PC-9 (cell line): Measurements from ENCODE around the gene SNX27. TPM values are rescaled to one million over a fixed set of nuclear protein-coding genes. Genes with fewer than 3 reads are reported as not detected.

Experiments
- BruUV-seq: library from RNA; stranded (reverse); fragments of 400-500 nt; replicated peaks from 2 replicates; lab custom pipeline; 2021; lab: Mats Ljungman, UMichigan
- CTCF ChIA-PET: fragments of 300-600 bp; sonication (Branson Sonifier 250); formaldehyde crosslinking; loops from one replicate; lab custom pipeline; 2022; ENCODE audit warnings: antibody characterized with exemption; lab: Charles Lee
- POLR2A ChIA-PET: fragments of 300-600 bp; sonication (Branson Sonifier 250); formaldehyde crosslinking; loops from one replicate; lab custom pipeline; 2022; ENCODE audit warnings: antibody characterized with exemption; ENCODE audit not compliant: unreplicated experiment; lab: Charles Lee
- DNase-seq, 2 experiments: peaks; one replicate each; pipeline versions ENCODE4 v3.0.0 to v3.0.0-alpha.2; 2015 to 2022; ENCODE audit warnings: mixed read lengths in 1 of 2
- H2AFZ ChIP-seq: fragments of 200-600 bp; sonication (generic); 2 replicates; pipeline ENCODE4 v1.8.1; 2017; ENCODE audit warnings: antibody characterized with exemption
- H3F3A ChIP-seq: fragments of 200-600 bp; sonication (generic); 2 replicates; pipeline ENCODE4 v1.8.1; 2017; ENCODE audit warnings: antibody characterized with exemption, mild to moderate bottlenecking, low read depth; ENCODE audit not compliant: insufficient read depth
- H3K27ac ChIP-seq: fragments of 200-600 bp; sonication (generic); 2 replicates; pipeline ENCODE4 v1.6.1; 2016; ENCODE audit warnings: mixed run types
- H3K27me3 ChIP-seq: fragments of 200-600 bp; sonication (generic); 2 replicates; pipeline ENCODE4 v1.6.1; 2016; ENCODE audit warnings: low read depth, mixed run types; ENCODE audit not compliant: insufficient read depth
- H3K36me3 ChIP-seq: fragments of 200-600 bp; sonication (generic); 2 replicates; pipeline ENCODE4 v1.6.1; 2016; ENCODE audit warnings: low read depth, mixed run types
- H3K4me1 ChIP-seq: fragments of 200-600 bp; sonication (generic); replicated peaks from 2 replicates; pipeline ENCODE4 v1.6.1; 2016; ENCODE audit warnings: mixed run types; ENCODE audit not compliant: insufficient read depth
- H3K4me2 ChIP-seq: fragments of 200-600 bp; sonication (generic); 2 replicates; pipeline ENCODE4 v1.6.1; 2017; ENCODE audit warnings: mixed run types
- H3K4me3 ChIP-seq: fragments of 200-600 bp; sonication (generic); 2 replicates; pipeline ENCODE4 v1.6.1; 2016; ENCODE audit warnings: mixed run types
- H3K79me2 ChIP-seq: fragments of 200-600 bp; sonication (generic); 2 replicates; pipeline ENCODE4 v1.6.1; 2017; ENCODE audit warnings: low read depth, mixed run types
- H3K9me2 ChIP-seq: fragments of 200-600 bp; sonication (generic); 2 replicates; pipeline ENCODE4 v1.8.1; 2017; ENCODE audit warnings: mild to moderate bottlenecking; ENCODE audit not compliant: insufficient read depth
- H3K9me3 ChIP-seq: fragments of 200-600 bp; sonication (generic); 2 replicates; pipeline ENCODE4 v1.8.1; 2016; ENCODE audit warnings: low read depth; ENCODE audit not compliant: insufficient read depth
- H4K20me1 ChIP-seq: fragments of 200-600 bp; sonication (generic); 2 replicates; pipeline ENCODE4 v1.8.1; 2017; ENCODE audit not compliant: insufficient read depth
- EZH2 ChIP-seq: fragments of 200-600 bp; sonication (generic); IDR thresholded peaks from 2 replicates; pipeline ENCODE4 v1.8.0; 2017; ENCODE audit warnings: antibody characterized with exemption, low read depth
- intact Hi-C: fragments of 100-400 bp; cut with micrococcal nuclease; formaldehyde crosslinking; loops from one replicate; pipeline ENCODE4 v1.10.0; 2022; ENCODE audit not compliant: unreplicated experiment
- total RNA-seq: library from RNA; stranded (reverse); gene quantifications from 2 replicates; pipeline ENCODE4 v1.2.3, GENCODE V29; 2021
- TF ChIP-seq, protein P1 (sequence below): fragments of 200-600 bp; sonication (generic); conservative IDR thresholded peaks from 2 replicates; pipeline ENCODE4 v1.6.1; 2017; ENCODE audit warnings: mixed run types, antibody characterized with exemption, mild to moderate bottlenecking, moderate library complexity

SNX27 gene
- total RNA-seq, 1 experiment from 2014 or later: 40.1 TPM

- POLR2A ChIA-PET: interaction anchor here (0.5 to 1.2 kb wide), 4 partner anchors 31 to 68 kb away, joined by 3 to 10 read pairs (median 4); no protein-coding TSS in a partner anchor
- Histone ChIP-seq H3K4me2 (peak overlapping the region; percentile 48), H3K27ac (peak overlapping the region; percentile 69), H3K4me3 (no peak overlapping the region), H3K9me3 (no peaks in the 10 kb centered on the region), H3K27me3 (no peaks in the 10 kb centered on the region), H3K9me2 (no peaks in the 10 kb centered on the region), H3K79me2 (peaks cover 11% of the 10 kb centered on the region; the same call in 1 of the 2 replicates), H3F3A (peaks cover 60% of the 10 kb centered on the region), H3K36me3 (peaks cover 58% of the 10 kb centered on the region), H4K20me1 (no peaks in the 10 kb centered on the region), H3K4me1 (peaks cover 81% of the 10 kb centered on the region), H2AFZ (no peak overlapping the region)
- BruUV-seq: no TSS peak
- CTCF ChIA-PET: interaction anchor here (1.0 kb wide), 1 partner anchor 14 kb away, joined by 12 read pairs; no protein-coding TSS in a partner anchor
- DNase-seq: peak; percentile 57 to 74
- no peak for TF ChIP-seq EZH2
- TF ChIP-seq, protein P1, sequence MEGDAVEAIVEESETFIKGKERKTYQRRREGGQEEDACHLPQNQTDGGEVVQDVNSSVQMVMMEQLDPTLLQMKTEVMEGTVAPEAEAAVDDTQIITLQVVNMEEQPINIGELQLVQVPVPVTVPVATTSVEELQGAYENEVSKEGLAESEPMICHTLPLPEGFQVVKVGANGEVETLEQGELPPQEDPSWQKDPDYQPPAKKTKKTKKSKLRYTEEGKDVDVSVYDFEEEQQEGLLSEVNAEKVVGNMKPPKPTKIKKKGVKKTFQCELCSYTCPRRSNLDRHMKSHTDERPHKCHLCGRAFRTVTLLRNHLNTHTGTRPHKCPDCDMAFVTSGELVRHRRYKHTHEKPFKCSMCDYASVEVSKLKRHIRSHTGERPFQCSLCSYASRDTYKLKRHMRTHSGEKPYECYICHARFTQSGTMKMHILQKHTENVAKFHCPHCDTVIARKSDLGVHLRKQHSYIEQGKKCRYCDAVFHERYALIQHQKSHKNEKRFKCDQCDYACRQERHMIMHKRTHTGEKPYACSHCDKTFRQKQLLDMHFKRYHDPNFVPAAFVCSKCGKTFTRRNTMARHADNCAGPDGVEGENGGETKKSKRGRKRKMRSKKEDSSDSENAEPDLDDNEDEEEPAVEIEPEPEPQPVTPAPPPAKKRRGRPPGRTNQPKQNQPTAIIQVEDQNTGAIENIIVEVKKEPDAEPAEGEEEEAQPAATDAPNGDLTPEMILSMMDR: no peak
- intact Hi-C loops: no loop called here
Observed at GRCh38 chr1:151579436-151580225, 32.2 kb upstream of the SNX27 start.

DNA sequence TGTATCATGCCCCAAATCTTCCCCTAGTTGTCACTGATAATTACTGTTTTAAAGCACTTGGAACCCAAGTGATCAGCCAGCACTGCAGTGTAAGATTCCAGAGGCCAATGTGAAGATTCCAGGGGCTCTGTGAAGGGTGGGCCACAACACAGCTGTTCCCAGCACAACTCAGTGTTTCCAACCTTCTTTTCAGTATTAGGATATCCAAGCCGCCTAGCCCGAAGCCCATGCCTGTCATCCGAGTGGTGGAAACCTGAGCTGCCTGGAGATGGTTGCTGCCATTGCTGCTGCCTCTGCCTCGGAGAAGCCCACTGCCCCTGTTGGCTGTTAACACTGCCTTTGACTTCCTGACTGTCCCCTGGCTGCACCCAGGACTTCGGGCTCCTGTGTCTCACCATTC lies 30.4 kb upstream of the SNX27 start:
- CTCF ChIA-PET: no interaction called here
- Histone ChIP-seq H2AFZ (no peak overlapping the region), H4K20me1 (no peaks in the 10 kb centered on the region), H3K9me3 (no peaks in the 10 kb centered on the region), H3K79me2 (no peaks in the 10 kb centered on the region), H3K27ac (no peak overlapping the region), H3F3A (peaks cover 74% of the 10 kb centered on the region), H3K27me3 (no peaks in the 10 kb centered on the region), H3K4me1 (peaks cover 88% of the 10 kb centered on the region), H3K4me3 (no peak overlapping the region), H3K9me2 (no peaks in the 10 kb centered on the region), H3K4me2 (no peak overlapping the region), H3K36me3 (peaks cover 45% of the 10 kb centered on the region)
- no peak for DNase-seq
- BruUV-seq: no TSS peak
- intact Hi-C loops: no loop called here
- no peak for TF ChIP-seq EZH2
- TF ChIP-seq, protein P1: no peak
- POLR2A ChIA-PET: no interaction called here

DNA sequence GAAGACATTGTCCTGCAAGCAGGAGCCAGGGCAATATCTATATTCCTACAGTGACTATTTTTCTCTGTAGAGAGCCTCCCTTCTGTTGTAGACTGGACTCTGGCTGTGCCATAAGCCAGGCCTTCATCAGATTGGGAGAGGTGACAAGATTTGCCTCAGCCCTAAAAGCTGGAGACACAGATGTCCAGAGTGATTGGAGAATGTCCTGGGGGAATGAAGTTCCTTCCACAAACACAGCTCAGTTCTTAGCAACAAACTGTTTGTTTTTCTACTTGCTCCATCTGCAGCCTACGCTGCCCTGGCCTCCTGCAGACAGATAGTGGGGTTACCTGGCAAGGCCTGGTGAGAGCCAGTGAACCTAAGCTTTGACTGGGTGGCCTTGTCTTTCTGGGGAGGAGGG lies 29.9 kb upstream of the SNX27 start:
- Histone ChIP-seq H3K4me1 (peaks cover 92% of the 10 kb centered on the region), H3K9me3 (no peaks in the 10 kb centered on the region), H3K4me3 (no peak overlapping the region), H3K9me2 (no peaks in the 10 kb centered on the region), H3F3A (peaks cover 74% of the 10 kb centered on the region), H3K4me2 (no peak overlapping the region), H3K79me2 (no peaks in the 10 kb centered on the region), H3K27ac (no peak overlapping the region), H2AFZ (no peak overlapping the region), H3K27me3 (no peaks in the 10 kb centered on the region), H4K20me1 (no peaks in the 10 kb centered on the region), H3K36me3 (peaks cover 41% of the 10 kb centered on the region)
- ChIA-PET POLR2A (no interaction called here), CTCF (no interaction called here)
- TF ChIP-seq EZH2: no peak
- TF ChIP-seq, protein P1: no peak
- BruUV-seq: no TSS peak
- peak in 1 of 2 experiments; percentile 59 for DNase-seq
- intact Hi-C loops: no loop called here
